KMS-11 (cell line): Measurements from ENCODE around the gene ATP6V1B1.

Experiments used
- H2AFZ ChIP-seq: fragments of 200-600 bp; sonication (generic); 2 replicates; pipeline ENCODE4 v1.6.1; 2016; ENCODE audit warnings: antibody characterized with exemption, mixed run types, low read depth
- H3K27ac ChIP-seq: fragments of 200-600 bp; sonication (generic); 2 replicates; pipeline ENCODE4 v1.6.1; 2016; ENCODE audit warnings: mild to moderate bottlenecking, mixed run types
- H3K27me3 ChIP-seq: fragments of 200-600 bp; sonication (generic); 2 replicates; pipeline ENCODE4 v1.6.1; 2017; ENCODE audit warnings: mild to moderate bottlenecking, low read depth, mixed run types, moderate library complexity; ENCODE audit not compliant: insufficient read depth
- H3K36me3 ChIP-seq: fragments of 200-600 bp; sonication (generic); 2 replicates; pipeline ENCODE4 v1.6.1; 2017; ENCODE audit warnings: mild to moderate bottlenecking, mixed run types; ENCODE audit not compliant: insufficient read depth
- H3K4me1 ChIP-seq: fragments of 200-600 bp; sonication (generic); 2 replicates; pipeline ENCODE4 v1.6.1; 2016; ENCODE audit warnings: mild to moderate bottlenecking, low read depth, mixed run types; ENCODE audit not compliant: poor library complexity, severe bottlenecking
- H3K4me2 ChIP-seq: fragments of 200-600 bp; sonication (generic); 2 replicates; pipeline ENCODE4 v1.7.0; 2016; ENCODE audit warnings: mild to moderate bottlenecking, mixed run types
- H3K4me3 ChIP-seq: fragments of 200-600 bp; sonication (generic); IDR thresholded peaks from 2 replicates; pipeline ENCODE4 v1.6.1; 2017; ENCODE audit warnings: low read depth, low read length, mixed read lengths; ENCODE audit not compliant: insufficient read depth
- H3K79me2 ChIP-seq: fragments of 200-600 bp; sonication (generic); 2 replicates; pipeline ENCODE4 v1.6.1; 2016; ENCODE audit warnings: low read depth, mixed run types; ENCODE audit not compliant: insufficient read depth
- H3K9ac ChIP-seq: fragments of 200-600 bp; sonication (generic); 2 replicates; pipeline ENCODE4 v1.6.1; 2016; ENCODE audit warnings: mild to moderate bottlenecking, mixed run types
- H4K20me1 ChIP-seq: fragments of 200-600 bp; sonication (generic); 2 replicates; pipeline ENCODE4 v1.6.1; 2016; ENCODE audit warnings: mild to moderate bottlenecking, mixed run types; ENCODE audit not compliant: insufficient read depth
- TF ChIP-seq, protein P1 (sequence below): fragments of 200-600 bp; sonication (generic); conservative IDR thresholded peaks from 2 replicates; pipeline ENCODE4 v1.6.1; 2017; ENCODE audit warnings: low read depth, mild to moderate bottlenecking, antibody characterized with exemption, low read length, moderate library complexity, mixed read lengths

Gene ATP6V1B1

DNA sequence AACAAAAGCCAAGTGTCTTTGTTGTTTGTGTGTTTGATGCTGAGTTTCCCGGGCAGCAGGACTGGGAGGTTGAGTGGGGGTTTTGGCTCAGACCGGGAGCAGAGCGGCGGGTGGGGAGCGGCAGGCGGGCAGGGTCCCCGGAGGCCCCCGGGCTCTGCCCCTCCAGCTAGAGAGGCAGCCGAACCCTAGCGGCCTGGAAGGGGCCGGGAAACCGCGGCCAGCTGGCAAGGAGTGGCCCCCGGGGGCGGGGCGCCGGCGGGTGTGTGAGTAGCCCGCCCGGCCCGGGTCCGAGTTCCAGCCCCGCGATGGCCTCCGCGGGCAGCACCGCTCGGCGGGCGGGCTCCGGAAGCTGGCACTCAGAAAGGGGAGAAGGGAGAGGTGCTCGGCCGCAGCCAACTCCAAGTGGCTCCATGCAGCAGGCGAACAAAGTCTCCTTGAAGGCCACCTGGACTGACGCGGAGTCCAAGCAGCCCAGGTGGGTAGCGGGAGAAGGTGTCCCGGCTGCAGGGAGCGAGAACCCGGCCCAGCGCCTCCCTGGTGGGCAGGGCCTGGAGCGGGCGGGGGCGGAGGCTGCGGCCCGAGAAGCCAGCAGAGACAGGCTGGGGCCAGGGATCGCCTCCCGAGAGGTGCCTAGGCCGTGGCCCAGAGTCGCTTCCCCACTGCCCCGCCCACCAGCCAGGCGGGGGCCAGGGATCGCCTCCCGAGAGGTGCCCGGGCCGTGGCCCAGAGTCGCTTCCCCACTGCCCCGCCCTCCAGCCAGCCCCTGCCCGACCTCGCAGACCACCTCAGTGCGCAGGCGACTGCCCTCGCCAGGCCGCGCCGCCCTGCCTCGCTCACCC is 42.9 kb downstream of the ATP6V1B1 start, which contains the start of gene ANKRD53:
Gene ANKRD53 (plus strand): TSS at position 290 of the 839 bp plus-strand sequence. CDS start 16 bp downstream, at position 306.
- Histone ChIP-seq H3K4me3 (peak within 1 kb of the TSS; percentile 91), H3K4me2 (peak within 1 kb of the TSS; percentile 39; the same call in 1 of the 2 replicates), H3K27me3 (no peaks in the 10 kb centered on the region), H4K20me1 (no peaks in the 10 kb centered on the region), H2AFZ (0 out of 2 replicates have a peak within 1 kb of the TSS, but pooled peaks have one; percentile 69), H3K4me1 (peaks cover 16% of the 10 kb centered on the region), H3K79me2 (no peaks in the 10 kb centered on the region), H3K9ac (no peak within 1 kb of the TSS), H3K27ac (no peak within 1 kb of the TSS; the same call in 1 of the 2 replicates), H3K36me3 (no peaks in the 10 kb centered on the region)
- TF ChIP-seq, protein P1, sequence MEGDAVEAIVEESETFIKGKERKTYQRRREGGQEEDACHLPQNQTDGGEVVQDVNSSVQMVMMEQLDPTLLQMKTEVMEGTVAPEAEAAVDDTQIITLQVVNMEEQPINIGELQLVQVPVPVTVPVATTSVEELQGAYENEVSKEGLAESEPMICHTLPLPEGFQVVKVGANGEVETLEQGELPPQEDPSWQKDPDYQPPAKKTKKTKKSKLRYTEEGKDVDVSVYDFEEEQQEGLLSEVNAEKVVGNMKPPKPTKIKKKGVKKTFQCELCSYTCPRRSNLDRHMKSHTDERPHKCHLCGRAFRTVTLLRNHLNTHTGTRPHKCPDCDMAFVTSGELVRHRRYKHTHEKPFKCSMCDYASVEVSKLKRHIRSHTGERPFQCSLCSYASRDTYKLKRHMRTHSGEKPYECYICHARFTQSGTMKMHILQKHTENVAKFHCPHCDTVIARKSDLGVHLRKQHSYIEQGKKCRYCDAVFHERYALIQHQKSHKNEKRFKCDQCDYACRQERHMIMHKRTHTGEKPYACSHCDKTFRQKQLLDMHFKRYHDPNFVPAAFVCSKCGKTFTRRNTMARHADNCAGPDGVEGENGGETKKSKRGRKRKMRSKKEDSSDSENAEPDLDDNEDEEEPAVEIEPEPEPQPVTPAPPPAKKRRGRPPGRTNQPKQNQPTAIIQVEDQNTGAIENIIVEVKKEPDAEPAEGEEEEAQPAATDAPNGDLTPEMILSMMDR = no peak

DNA sequence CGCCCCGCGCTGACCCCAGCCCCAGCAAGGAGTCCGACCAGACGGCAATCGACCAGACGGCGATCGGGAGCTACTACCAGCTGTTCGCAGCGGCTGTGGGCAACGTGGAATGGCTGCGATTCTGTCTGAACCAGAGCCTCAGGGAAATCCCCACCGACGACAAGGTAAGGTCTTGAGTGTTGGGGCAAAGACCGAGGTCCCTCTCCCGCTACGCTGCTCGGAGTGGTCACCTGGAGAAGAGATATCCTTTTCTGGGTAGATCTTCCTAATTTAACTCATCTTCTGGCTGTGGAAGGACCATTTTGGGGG is 43.4 kb downstream of the ATP6V1B1 start:
- H4K20me1 ChIP-seq = no peaks in the 10 kb centered on the region
- no peaks in the 10 kb centered on the region for H3K79me2 ChIP-seq
- no peaks in the 10 kb centered on the region for H3K36me3 ChIP-seq
- TF ChIP-seq, protein P1 = no peak
- no peaks in the 10 kb centered on the region for H3K27me3 ChIP-seq
- no peak overlapping the region for H3K4me3 ChIP-seq
- peaks cover 16% of the 10 kb centered on the region for H3K4me1 ChIP-seq
- H3K9ac ChIP-seq = no peak overlapping the region
- no peak overlapping the region for H3K4me2 ChIP-seq
- H2AFZ ChIP-seq = no peak overlapping the region
- H3K27ac ChIP-seq = no peak overlapping the region

DNA sequence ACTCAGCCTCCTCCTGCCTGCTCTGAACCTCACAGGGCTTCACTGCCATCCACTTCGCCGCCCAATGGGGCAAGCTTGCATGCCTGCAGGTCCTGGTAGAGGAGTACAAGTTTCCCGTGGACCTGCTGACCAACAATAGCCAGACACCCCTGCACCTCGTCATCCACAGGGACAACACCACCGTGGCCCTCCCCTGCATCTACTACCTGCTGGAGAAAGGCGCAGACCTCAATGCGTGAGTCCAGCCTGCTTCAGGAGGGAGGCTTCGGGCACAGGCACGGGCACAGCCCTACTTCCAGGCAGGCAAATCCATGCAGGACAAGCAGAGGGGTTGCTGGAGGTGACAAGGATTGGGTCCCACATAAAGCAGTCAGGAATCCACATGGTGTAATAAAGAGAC is 43.9 kb downstream of the ATP6V1B1 start:
- Histone ChIP-seq H3K27ac (no peak overlapping the region), H4K20me1 (no peaks in the 10 kb centered on the region), H3K36me3 (no peaks in the 10 kb centered on the region), H3K27me3 (no peaks in the 10 kb centered on the region), H3K4me1 (peaks cover 16% of the 10 kb centered on the region), H3K4me2 (no peak overlapping the region), H3K9ac (no peak overlapping the region), H3K4me3 (no peak overlapping the region), H2AFZ (no peak overlapping the region), H3K79me2 (no peaks in the 10 kb centered on the region)
- TF ChIP-seq, protein P1 = no peak

DNA sequence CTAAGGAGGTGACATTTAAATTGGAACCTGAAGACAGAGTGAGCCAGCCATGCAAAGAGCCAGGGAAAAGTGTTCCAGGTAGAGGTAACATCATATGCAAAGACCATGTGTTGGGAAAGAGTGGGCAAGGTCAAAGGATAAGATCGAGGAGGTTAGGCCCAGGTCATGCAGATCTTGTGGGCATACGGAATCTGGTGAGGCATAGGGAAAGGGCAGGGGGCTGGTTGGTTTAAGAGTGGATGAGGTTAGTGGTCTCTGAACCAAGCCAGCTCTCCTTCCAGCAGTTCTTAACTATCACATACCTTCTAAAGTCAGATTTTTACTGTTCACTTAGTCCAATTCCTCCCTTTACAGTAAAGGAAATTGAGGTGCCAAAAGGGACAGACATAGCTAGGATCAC is 45.7 kb downstream of the ATP6V1B1 start:
- no peaks in the 10 kb centered on the region for H3K36me3 ChIP-seq
- no peak overlapping the region for H2AFZ ChIP-seq
- TF ChIP-seq, protein P1 = no peak
- no peaks in the 10 kb centered on the region for H3K79me2 ChIP-seq
- H3K4me2 ChIP-seq = no peak overlapping the region
- no peak overlapping the region for H3K4me3 ChIP-seq
- no peak overlapping the region for H3K9ac ChIP-seq
- no peak overlapping the region for H3K27ac ChIP-seq
- H3K4me1 ChIP-seq = peaks cover 13% of the 10 kb centered on the region
- H3K27me3 ChIP-seq = no peaks in the 10 kb centered on the region
- no peaks in the 10 kb centered on the region for H4K20me1 ChIP-seq
